ENCODE data around the gene GSTA1. TPM values are rescaled to one million over a fixed set of nuclear protein-coding genes. Genes with fewer than 3 reads are reported as not detected.
"Not testable (repeated sequence)": the region's sequence is repeated elsewhere in the genome, so short reads cannot be mapped to it uniquely, and the experiment has no call there.

The GSTA1 gene
- polyA plus RNA-seq, 1 experiment: not detected

GRCh38 chr6:52752310-52752709, 51.3 kb downstream of the GSTA1 start:
- no peak for TF ChIP-seq CTCF (IDR thresholded peaks at IDR 0.05; ENCODE audit: insufficient read depth, low read depth, low read length)
- Histone ChIP-seq H3K27me3 (ENCODE audit: control insufficient read depth, insufficient read depth, low read length) (no peaks in the 10 kb centered on the region), H3K4me3 (ENCODE audit: low read depth, low read length) (no peak overlapping the region), H3K36me3 (ENCODE audit: control insufficient read depth, insufficient read depth, low read length) (no peaks in the 10 kb centered on the region)
- CTCF ChIA-PET: interaction anchor here (0.7 to 1.2 kb wide), 2 partner anchors 24 to 101 kb away, joined by 3 read pairs; no protein-coding TSS in a partner anchor
- no peak for DNase-seq (ENCODE audit: low read depth)
- POLR2A ChIA-PET: no interaction called here

- ChIA-PET CTCF (interaction anchor here (0.6 kb wide), 1 partner anchor 41 kb away, joined by 6 read pairs; no protein-coding TSS in a partner anchor), POLR2A (no interaction called here)
- TF ChIP-seq CTCF (IDR thresholded peaks at IDR 0.05; ENCODE audit: insufficient read depth, low read depth, low read length): no peak
- Histone ChIP-seq H3K36me3 (ENCODE audit: control insufficient read depth, insufficient read depth, low read length) (no peaks in the 10 kb centered on the region), H3K27me3 (ENCODE audit: control insufficient read depth, insufficient read depth, low read length) (no peaks in the 10 kb centered on the region), H3K4me3 (ENCODE audit: low read depth, low read length) (no peak overlapping the region)
- no peak for DNase-seq (ENCODE audit: low read depth)
Measured at GRCh38 chr6:52749556-52750152, 54.0 kb downstream of the GSTA1 start.

GRCh38 chr6:52747301-52747700, 56.3 kb downstream of the GSTA1 start:
- H3K27me3 ChIP-seq (ENCODE audit: control insufficient read depth, insufficient read depth, low read length); H3K4me3 ChIP-seq (ENCODE audit: low read depth, low read length); H3K36me3 ChIP-seq (ENCODE audit: control insufficient read depth, insufficient read depth, low read length); POLR2A ChIA-PET; CTCF ChIA-PET; DNase-seq (ENCODE audit: low read depth): not testable (repeated sequence)

GRCh38 chr6:52746213-52746612, 57.4 kb downstream of the GSTA1 start:
- no peaks in the 10 kb centered on the region for H3K27me3 ChIP-seq (ENCODE audit: control insufficient read depth, insufficient read depth, low read length)
- H3K36me3 ChIP-seq (ENCODE audit: control insufficient read depth, insufficient read depth, low read length): no peaks in the 10 kb centered on the region
- H3K4me3 ChIP-seq (ENCODE audit: low read depth, low read length): no peak overlapping the region
- CTCF ChIA-PET: no interaction called here
- no peak for TF ChIP-seq CTCF (IDR thresholded peaks at IDR 0.05; ENCODE audit: insufficient read depth, low read depth, low read length)
- DNase-seq (ENCODE audit: low read depth): no peak
- POLR2A ChIA-PET: no interaction called here

GRCh38 chr6:52745764-52746201, 57.8 kb downstream of the GSTA1 start:
- TF ChIP-seq CTCF (IDR thresholded peaks at IDR 0.05; ENCODE audit: insufficient read depth, low read depth, low read length): no peak
- ChIA-PET CTCF (no interaction called here), POLR2A (no interaction called here)
- DNase-seq (ENCODE audit: low read depth): no peak
- Histone ChIP-seq H3K4me3 (ENCODE audit: low read depth, low read length) (no peak overlapping the region), H3K36me3 (ENCODE audit: control insufficient read depth, insufficient read depth, low read length) (no peaks in the 10 kb centered on the region), H3K27me3 (ENCODE audit: control insufficient read depth, insufficient read depth, low read length) (no peaks in the 10 kb centered on the region)

GRCh38 chr6:52741872-52742271, 61.7 kb downstream of the GSTA1 start:
- ChIA-PET POLR2A (no interaction called here), CTCF (no interaction called here)
- DNase-seq (ENCODE audit: low read depth): no peak
- no peak for TF ChIP-seq CTCF (IDR thresholded peaks at IDR 0.05; ENCODE audit: insufficient read depth, low read depth, low read length)
- Histone ChIP-seq H3K4me3 (ENCODE audit: low read depth, low read length) (no peak overlapping the region), H3K36me3 (ENCODE audit: control insufficient read depth, insufficient read depth, low read length) (no peaks in the 10 kb centered on the region), H3K27me3 (ENCODE audit: control insufficient read depth, insufficient read depth, low read length) (no peaks in the 10 kb centered on the region)

All from BJ (cell line).